Cerebellar nuclear complex (tissue), 1 donor: Measurements from ENCODE around the gene DNASE1L1.

Experiments used
- DNase-seq, 2 experiments: peaks; one replicate each; lab custom pipeline; 2025; lab: John Stamatoyannopoulos, UW

The DNASE1L1 gene

GRCh38 chrX:154382483-154383069 is 26.5 kb downstream of the DNASE1L1 start:
- no peak for DNase-seq

GRCh38 chrX:154381271-154381670 is 27.8 kb downstream of the DNASE1L1 start:
- DNase-seq, result no peak

- no peak for DNase-seq
These were observed 28.3 kb downstream of the DNASE1L1 start for GRCh38 chrX:154380787-154381186.

GRCh38 chrX:154380153-154380552 is 28.9 kb downstream of the DNASE1L1 start:
- DNase-seq, result no peak

GRCh38 chrX:154379569-154379951 is 29.5 kb downstream of the DNASE1L1 start:
- no peak for DNase-seq

- peak; percentile 90 to 94 for DNase-seq
These were observed 30.1 kb downstream of the DNASE1L1 start, which contains the start of gene EMD for GRCh38 chrX:154378799-154379568. Gene EMD (plus strand): TSS chrX:154379295. CDS start chrX:154379485, 190 bp downstream.

GRCh38 chrX:154378059-154378798 is 30.8 kb downstream of the DNASE1L1 start:
- DNase-seq, result no peak

- no peak for DNase-seq
These were observed 32.3 kb downstream of the DNASE1L1 start for GRCh38 chrX:154376774-154377173.

- no peak for DNase-seq
These were observed 33.9 kb downstream of the DNASE1L1 start for GRCh38 chrX:154375156-154375504.

GRCh38 chrX:154374313-154375155 is 34.5 kb downstream of the DNASE1L1 start, which contains the start of gene FLNA:
Gene FLNA (minus strand): TSS chrX:154374634. CDS start chrX:154371245, 3,389 bp downstream.
- no peak for DNase-seq

- peak in 1 of 2 experiments; percentile 11 for DNase-seq
These were observed 35.4 kb downstream of the DNASE1L1 start for GRCh38 chrX:154373340-154374306.

GRCh38 chrX:154372612-154373022 is 36.4 kb downstream of the DNASE1L1 start:
- DNase-seq, result no peak

GRCh38 chrX:154371789-154372300 is 37.2 kb downstream of the DNASE1L1 start:
- DNase-seq, result no peak

GRCh38 chrX:154371017-154371788 is 37.9 kb downstream of the DNASE1L1 start:
- DNase-seq, result peak; percentile 19 to 67

GRCh38 chrX:154370300-154371016 is 38.6 kb downstream of the DNASE1L1 start:
- DNase-seq, result no peak

- no peak for DNase-seq
These were observed 39.4 kb downstream of the DNASE1L1 start for GRCh38 chrX:154369449-154370299.

- no peak for DNase-seq
These were observed 40.2 kb downstream of the DNASE1L1 start for GRCh38 chrX:154368630-154369448.
